B cell (primary cell): ENCODE data around the gene TMEM154. TPM values are rescaled to one million over a fixed set of nuclear protein-coding genes. Genes with fewer than 3 reads are reported as not detected.

Experiments used
- ATAC-seq: fragments of 200-7000 bp; cut with Tn5 transposase; one replicate; pipeline ENCODE4 v1.10.0; 2021; ENCODE audit warnings: low read depth, mild to moderate bottlenecking, moderate number of reproducible peaks, moderate library complexity
- CTCF ChIA-PET: fragments of 350-600 bp; sonication (Branson Sonifier 250); formaldehyde crosslinking; loops from one replicate; lab custom pipeline; 2021; ENCODE audit warnings: antibody characterized with exemption, inconsistent platforms; lab: Charles Lee
- POLR2A ChIA-PET: fragments of 350-600 bp; sonication (Branson Sonifier 250); formaldehyde crosslinking; loops from one replicate; lab custom pipeline; 2021; ENCODE audit warnings: antibody characterized with exemption; lab: Charles Lee
- DNase-seq: peaks from one replicate; pipeline ENCODE4 v3.0.0; 2013
- H2AFZ ChIP-seq: 2 replicates; pipeline ENCODE4 v1.6.1; 2012; ENCODE audit warnings: mild to moderate bottlenecking, low read depth, low read length; ENCODE audit not compliant: insufficient read depth, poor library complexity, severe bottlenecking
- H3K27ac ChIP-seq, 2 donors: 1 replicate in 1 of 2; 2 replicates in 1 of 2; pipeline ENCODE4 v1.5.1; 2012 to 2013; ENCODE audit warnings: low read length in 2 of 2, mild to moderate bottlenecking in 2 of 2, moderate library complexity in 1 of 2
- H3K27me3 ChIP-seq, 4 experiments: fragments of 200-600 bp in 1 of 4; sonication (generic) in 1 of 4; replicated peaks in 1 of 4; 1 replicate in 2 of 4; 2 replicates in 2 of 4; pipeline versions ENCODE4 v1.6.1 to v1.7.0; 2013 to 2016; ENCODE audit warnings: low read length in 3 of 4, mild to moderate bottlenecking in 2 of 4, mixed read lengths in 1 of 4, moderate library complexity in 1 of 4; ENCODE audit not compliant: insufficient read depth in 4 of 4, control insufficient read depth in 3 of 4; ENCODE audit errors: control extremely low read depth in 1 of 4
- H3K36me3 ChIP-seq, 2 experiments: replicated peaks in 1 of 2; 1 replicate in 1 of 2; 2 replicates in 1 of 2; pipeline versions ENCODE4 v1.6.1 to v1.7.1; 2013; ENCODE audit warnings: low read length in 1 of 2; ENCODE audit not compliant: insufficient read depth in 2 of 2, control insufficient read depth in 1 of 2; ENCODE audit errors: control extremely low read depth in 1 of 2, extremely low read depth in 1 of 2
- H3K4me1 ChIP-seq, 2 donors: fragments of 200-600 bp in 1 of 2; sonication (generic) in 1 of 2; 1 replicate in 1 of 2; 2 replicates in 1 of 2; pipeline versions ENCODE4 v1.5.1 to v1.6.1; 2013 to 2017; ENCODE audit warnings: low read length in 2 of 2; ENCODE audit not compliant: control insufficient read depth in 2 of 2, insufficient read depth in 2 of 2
- H3K4me2 ChIP-seq: replicated peaks from 2 replicates; pipeline ENCODE3; 2012; ENCODE audit warnings: mild to moderate bottlenecking, low read depth, low read length; ENCODE audit not compliant: poor library complexity, severe bottlenecking
- H3K4me3 ChIP-seq, 5 experiments: fragments of 200-600 bp in 1 of 5; sonication (generic) in 1 of 5; 1 replicate in 3 of 5; 2 replicates in 2 of 5; pipeline versions ENCODE4 v1.5.1 to v1.7.0; 2011 to 2016; ENCODE audit warnings: low read length in 4 of 5, mild to moderate bottlenecking in 4 of 5, low read depth in 2 of 5, control low read depth in 1 of 5, moderate library complexity in 1 of 5; ENCODE audit not compliant: insufficient read depth in 1 of 5; ENCODE audit errors: control extremely low read depth in 1 of 5, extremely low read depth in 1 of 5
- H3K79me2 ChIP-seq: fragments of 200-600 bp; sonication (generic); one replicate; pipeline ENCODE4 v1.6.0; 2016; ENCODE audit warnings: low read length; ENCODE audit not compliant: control insufficient read depth, insufficient read depth
- H3K9ac ChIP-seq: fragments of 200-600 bp; sonication (generic); 2 replicates; pipeline ENCODE4 v1.6.1; 2017; ENCODE audit warnings: mild to moderate bottlenecking, low read length, moderate library complexity
- H3K9me3 ChIP-seq, 3 donors: one replicate each; pipeline versions ENCODE4 v1.6.1 to v1.7.1; 2013; ENCODE audit warnings: low read length in 2 of 3; ENCODE audit not compliant: control insufficient read depth in 2 of 3, insufficient read depth in 1 of 3; ENCODE audit errors: control extremely low read depth in 1 of 3
- H4K20me1 ChIP-seq: 2 replicates; pipeline ENCODE4 v1.6.0; 2012; ENCODE audit warnings: mild to moderate bottlenecking, low read length; ENCODE audit not compliant: insufficient read depth, control insufficient read depth, poor library complexity, severe bottlenecking
- H3K27ac Mint-ChIP-seq: one replicate; pipeline ENCODE4 v1.8.0; 2021; ENCODE audit warnings: mixed read lengths
- H3K27me3 Mint-ChIP-seq: one replicate; pipeline ENCODE4 v1.8.0; 2021; ENCODE audit warnings: mixed read lengths
- H3K4me1 Mint-ChIP-seq: one replicate; pipeline ENCODE4 v1.8.0; 2021; ENCODE audit warnings: mixed read lengths
- H3K4me3 Mint-ChIP-seq: one replicate; pipeline ENCODE4 v1.8.0; 2021; ENCODE audit warnings: mixed read lengths
- H3K9me3 Mint-ChIP-seq: one replicate; pipeline ENCODE4 v1.8.0; 2022; ENCODE audit warnings: mixed read lengths; ENCODE audit not compliant: insufficient read depth
- EZH2 ChIP-seq: IDR thresholded peaks from 2 replicates; pipeline ENCODE4 v1.6.1; 2012; ENCODE audit warnings: borderline replicate concordance, low read depth, mild to moderate bottlenecking, moderate library complexity, low read length; ENCODE audit not compliant: insufficient read depth, poor library complexity, severe bottlenecking
- WGBS: methylation state at CpG from one replicate; pipeline ENCODE4 v1.1.5; 2013; ENCODE audit warnings: missing lambda C conversion rate; ENCODE audit not compliant: insufficient coverage; 5-methylcytosine and 5-hydroxymethylcytosine counted together
- intact Hi-C: fragments of 100-400 bp; cut with micrococcal nuclease; formaldehyde crosslinking; loops from one replicate; pipeline ENCODE4 v1.10.0; 2022
- polyA minus RNA-seq: library from RNA; depleted of rRNA, polyadenylated mRNA; stranded (reverse); fragments of >200 nt; gene quantifications from 2 replicates; pipeline ENCODE4 v1.2.3, GENCODE V29; 2012
- polyA plus RNA-seq: library from polyadenylated mRNA; depleted of rRNA; stranded (reverse); fragments of >200 nt; gene quantifications from 2 replicates; pipeline ENCODE4 v1.2.3, GENCODE V29; 2012
- total RNA-seq, 2 donors: library from RNA; stranded (reverse); fragments of 120-200 nt in 1 of 2; gene quantifications; 1 replicate in 1 of 2; 2 replicates in 1 of 2; pipeline versions ENCODE4 v1.2.3 to v1.2.4, GENCODE V29; 2013 to 2022
- TF ChIP-seq, protein P1 (sequence below): fragments of 200-600 bp; IDR thresholded peaks from one replicate; pipeline ENCODE4 v1.8.0; 2022; ENCODE audit warnings: antibody characterized with exemption, mild to moderate bottlenecking

TMEM154 gene, protein sequence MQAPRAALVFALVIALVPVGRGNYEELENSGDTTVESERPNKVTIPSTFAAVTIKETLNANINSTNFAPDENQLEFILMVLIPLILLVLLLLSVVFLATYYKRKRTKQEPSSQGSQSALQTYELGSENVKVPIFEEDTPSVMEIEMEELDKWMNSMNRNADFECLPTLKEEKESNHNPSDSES
- total RNA-seq (96.6 and 99.1 TPM in 2 replicates), polyA plus RNA-seq (18.1 and 20.1 TPM in 2 replicates), polyA minus RNA-seq (35.5 and 39.8 TPM in 2 replicates)
- total RNA-seq (2013), result 100 TPM

DNA sequence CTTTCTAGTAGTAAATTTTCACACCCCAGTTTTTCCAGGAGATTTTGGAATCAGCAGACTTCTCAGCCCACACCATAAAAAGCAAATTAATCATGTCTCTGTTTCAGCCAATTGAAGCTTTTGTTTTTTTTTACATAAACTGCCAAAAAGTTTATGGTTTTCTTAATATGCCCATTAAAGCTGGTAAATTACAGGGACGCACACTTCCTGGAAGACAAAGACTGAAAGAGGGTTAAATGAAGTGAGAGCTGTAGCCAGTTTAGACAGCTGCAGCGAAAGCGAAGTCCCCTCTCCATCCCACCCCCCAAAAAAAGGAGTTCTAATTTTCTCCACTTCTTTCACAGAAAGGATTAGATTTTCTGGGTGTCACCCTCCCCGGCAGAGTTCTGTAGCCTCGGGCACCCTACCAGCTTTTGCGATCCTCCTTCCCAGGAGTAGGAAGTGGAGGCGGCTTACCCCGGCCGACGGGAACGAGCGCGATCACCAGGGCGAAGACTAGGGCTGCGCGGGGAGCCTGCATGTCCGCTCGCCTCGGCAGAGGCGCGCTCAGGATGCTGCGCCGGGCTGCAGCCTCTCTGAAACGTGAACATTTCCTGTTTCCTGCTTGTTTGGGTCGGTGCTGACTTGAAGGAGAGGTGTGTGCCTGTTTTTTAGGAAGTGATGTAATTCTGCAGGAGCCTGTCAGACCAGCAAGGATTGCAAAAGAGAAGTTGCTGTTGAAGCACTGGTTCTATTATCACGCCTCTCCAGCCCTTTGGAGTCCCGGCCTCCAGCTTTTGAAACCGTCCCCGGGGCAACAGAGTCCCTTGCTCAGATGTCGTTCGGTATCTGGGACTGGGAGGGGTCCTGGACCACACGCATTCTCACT, at the start of gene TMEM154:
TSS of gene TMEM154 (minus strand) at position 584 of the 868 bp plus-strand sequence. CDS start at position 520, 64 bp downstream.
- DNase-seq (peak; percentile 89), ATAC-seq (peak; percentile 89)
- no peaks in the 10 kb centered on the region for H4K20me1 ChIP-seq
- no peak for TF ChIP-seq EZH2
- TF ChIP-seq, protein P1, sequence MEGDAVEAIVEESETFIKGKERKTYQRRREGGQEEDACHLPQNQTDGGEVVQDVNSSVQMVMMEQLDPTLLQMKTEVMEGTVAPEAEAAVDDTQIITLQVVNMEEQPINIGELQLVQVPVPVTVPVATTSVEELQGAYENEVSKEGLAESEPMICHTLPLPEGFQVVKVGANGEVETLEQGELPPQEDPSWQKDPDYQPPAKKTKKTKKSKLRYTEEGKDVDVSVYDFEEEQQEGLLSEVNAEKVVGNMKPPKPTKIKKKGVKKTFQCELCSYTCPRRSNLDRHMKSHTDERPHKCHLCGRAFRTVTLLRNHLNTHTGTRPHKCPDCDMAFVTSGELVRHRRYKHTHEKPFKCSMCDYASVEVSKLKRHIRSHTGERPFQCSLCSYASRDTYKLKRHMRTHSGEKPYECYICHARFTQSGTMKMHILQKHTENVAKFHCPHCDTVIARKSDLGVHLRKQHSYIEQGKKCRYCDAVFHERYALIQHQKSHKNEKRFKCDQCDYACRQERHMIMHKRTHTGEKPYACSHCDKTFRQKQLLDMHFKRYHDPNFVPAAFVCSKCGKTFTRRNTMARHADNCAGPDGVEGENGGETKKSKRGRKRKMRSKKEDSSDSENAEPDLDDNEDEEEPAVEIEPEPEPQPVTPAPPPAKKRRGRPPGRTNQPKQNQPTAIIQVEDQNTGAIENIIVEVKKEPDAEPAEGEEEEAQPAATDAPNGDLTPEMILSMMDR, result no peak
- peak within 1 kb of the TSS; percentile 60 to 97 (median 85) for H3K4me3 ChIP-seq
- no peaks in the 10 kb centered on the region for H3K9me3 ChIP-seq
- H2AFZ ChIP-seq, result peak within 1 kb of the TSS; percentile 82
- under 1% methylated on average over 27 of the region's 32 CpGs for WGBS
- peaks cover 76% of the 10 kb centered on the region for H3K4me1 Mint-ChIP-seq
- H3K27ac Mint-ChIP-seq, result peak within 1 kb of the TSS; percentile 97
- intact Hi-C loops, result loop anchor here (1.0 kb wide), 6 partner anchors 10 to 143 kb away; partner anchors contain the start of gene FBXW7
- H3K4me2 ChIP-seq, result peak within 1 kb of the TSS; percentile 81
- no peaks in the 10 kb centered on the region for H3K27me3 Mint-ChIP-seq
- peaks cover 53% of the 10 kb centered on the region for H3K79me2 ChIP-seq
- peak within 1 kb of the TSS; percentile 73 to 81 for H3K27ac ChIP-seq
- ChIA-PET CTCF (interaction anchor here (0.6 to 11.4 kb wide), 10 partner anchors 11 to 271 kb away, joined by 3 to 112 read pairs (median 4); no protein-coding TSS in a partner anchor), POLR2A (interaction anchor here (1.0 to 2.8 kb wide), 6 partner anchors 13 to 36 kb away, joined by 3 to 10 read pairs (median 5); no protein-coding TSS in a partner anchor)
- H3K27me3 ChIP-seq, result no peaks in the 10 kb centered on the region
- peaks cover 61 to 69% of the 10 kb centered on the region in 2 donors for H3K4me1 ChIP-seq
- H3K36me3 ChIP-seq, result peaks cover 0 to 3% of the 10 kb centered on the region in 2 experiments
- H3K9me3 Mint-ChIP-seq, result no peaks in the 10 kb centered on the region
- H3K4me3 Mint-ChIP-seq, result peak within 1 kb of the TSS; percentile 92
- peak within 1 kb of the TSS; percentile 88 for H3K9ac ChIP-seq
